ENCODE results near the gene MTX3.

The MTX3 gene

GRCh38 chr5:79990598-79991507 lies at the start of gene MTX3:
MTX3 (minus strand) TSS chr5:79991262; CDS start chr5:79991238, 24 bp downstream.
- CTCF ChIA-PET = no interaction called here
- peak; percentile 87 for DNase-seq (ENCODE audit: extremely low spot score)
- POLR2A ChIA-PET = interaction anchor here (0.7 to 2.1 kb wide), 4 partner anchors 10 to 59 kb away, joined by 3 to 5 read pairs (median 3); no protein-coding TSS in a partner anchor
- TF ChIP-seq FOXM1 (IDR thresholded peaks at IDR 0.05; ENCODE audit: borderline replicate concordance) (no peak), L3MBTL2 (conservative IDR thresholded peaks at IDR 0.05) (peak; percentile 83), FOXK2 (IDR thresholded peaks at IDR 0.05) (no peak), NFRKB (IDR thresholded peaks at IDR 0.05) (0 out of 2 replicates have a peak, but pooled peaks have one; percentile 38), SP1 (IDR thresholded peaks at IDR 0.05) (no peak), ELF4 (IDR thresholded peaks at IDR 0.05) (peak; percentile 64; the same call in 1 of the 2 replicates), SUZ12 (IDR thresholded peaks at IDR 0.05) (no peak), BHLHE40 (IDR thresholded peaks at IDR 0.05; ENCODE audit: borderline replicate concordance) (no peak)

- no peak for DNase-seq (ENCODE audit: extremely low spot score)
- no peak for TF ChIP-seq CTBP1 (IDR thresholded peaks at IDR 0.05; ENCODE audit: borderline replicate concordance)
- TF ChIP-seq LEF1 (IDR thresholded peaks at IDR 0.05; ENCODE audit: borderline replicate concordance) = no peak
- TF ChIP-seq ELF4 (IDR thresholded peaks at IDR 0.05) = no peak
- TF ChIP-seq FOXM1 (IDR thresholded peaks at IDR 0.05; ENCODE audit: borderline replicate concordance) = no peak
- no peak for TF ChIP-seq NFRKB (IDR thresholded peaks at IDR 0.05)
- TF ChIP-seq PKNOX1 (IDR thresholded peaks at IDR 0.05) = no peak
- no peak for TF ChIP-seq TARDBP (IDR thresholded peaks at IDR 0.05)
- TF ChIP-seq FOXK2 (IDR thresholded peaks at IDR 0.05) = no peak
- TF ChIP-seq ZNF384 (IDR thresholded peaks at IDR 0.05) = no peak
- TF ChIP-seq FOXA1 (IDR thresholded peaks at IDR 0.05) = no peak
- TF ChIP-seq BHLHE40 (IDR thresholded peaks at IDR 0.05; ENCODE audit: borderline replicate concordance) = no peak
- TF ChIP-seq ARNT (IDR thresholded peaks at IDR 0.05) = no peak
- TF ChIP-seq L3MBTL2 (conservative IDR thresholded peaks at IDR 0.05) = no peak
- TF ChIP-seq SP1 (IDR thresholded peaks at IDR 0.05) = no peak
- TF ChIP-seq HDGF (IDR thresholded peaks at IDR 0.05; ENCODE audit: borderline replicate concordance) = no peak
- TF ChIP-seq SUZ12 (IDR thresholded peaks at IDR 0.05) = no peak
- CTCF ChIA-PET = interaction anchor here (0.6 kb wide), 1 partner anchor 23 kb away, joined by 5 read pairs; no protein-coding TSS in a partner anchor
- POLR2A ChIA-PET = no interaction called here
These were observed 48.6 kb upstream of the MTX3 start for GRCh38 chr5:80039650-80040049.

- DNase-seq (ENCODE audit: extremely low spot score) = no peak
- CTCF ChIA-PET = no interaction called here
- POLR2A ChIA-PET = no interaction called here
- TF ChIP-seq TARDBP (IDR thresholded peaks at IDR 0.05) (no peak), FOXM1 (IDR thresholded peaks at IDR 0.05; ENCODE audit: borderline replicate concordance) (no peak), SP1 (IDR thresholded peaks at IDR 0.05) (no peak), HDGF (IDR thresholded peaks at IDR 0.05; ENCODE audit: borderline replicate concordance) (no peak), SUZ12 (IDR thresholded peaks at IDR 0.05) (no peak), NFRKB (IDR thresholded peaks at IDR 0.05) (no peak), ARNT (IDR thresholded peaks at IDR 0.05) (no peak), LEF1 (IDR thresholded peaks at IDR 0.05; ENCODE audit: borderline replicate concordance) (no peak), FOXK2 (IDR thresholded peaks at IDR 0.05) (no peak), ELF4 (IDR thresholded peaks at IDR 0.05) (no peak), L3MBTL2 (conservative IDR thresholded peaks at IDR 0.05) (no peak), FOXA1 (IDR thresholded peaks at IDR 0.05) (no peak), PKNOX1 (IDR thresholded peaks at IDR 0.05) (no peak), CTBP1 (IDR thresholded peaks at IDR 0.05; ENCODE audit: borderline replicate concordance) (no peak), ZNF384 (IDR thresholded peaks at IDR 0.05) (no peak), BHLHE40 (IDR thresholded peaks at IDR 0.05; ENCODE audit: borderline replicate concordance) (no peak)
These were observed 46.3 kb upstream of the MTX3 start for GRCh38 chr5:80037366-80037765.

GRCh38 chr5:80036615-80037014 lies 45.6 kb upstream of the MTX3 start:
- POLR2A ChIA-PET = no interaction called here
- TF ChIP-seq SUZ12 (IDR thresholded peaks at IDR 0.05) = no peak
- no peak for TF ChIP-seq ZNF384 (IDR thresholded peaks at IDR 0.05)
- TF ChIP-seq FOXM1 (IDR thresholded peaks at IDR 0.05; ENCODE audit: borderline replicate concordance) = no peak
- TF ChIP-seq BHLHE40 (IDR thresholded peaks at IDR 0.05; ENCODE audit: borderline replicate concordance) = no peak
- DNase-seq (ENCODE audit: extremely low spot score) = no peak
- CTCF ChIA-PET = interaction anchor here (0.6 kb wide), 1 partner anchor 67 kb away, joined by 3 read pairs; no protein-coding TSS in a partner anchor

- CTCF ChIA-PET = no interaction called here
- POLR2A ChIA-PET = no interaction called here
- DNase-seq (ENCODE audit: extremely low spot score) = no peak
- TF ChIP-seq LEF1 (IDR thresholded peaks at IDR 0.05; ENCODE audit: borderline replicate concordance) (no peak), ARNT (IDR thresholded peaks at IDR 0.05) (no peak), ZNF384 (IDR thresholded peaks at IDR 0.05) (no peak), NFRKB (IDR thresholded peaks at IDR 0.05) (no peak), CTBP1 (IDR thresholded peaks at IDR 0.05; ENCODE audit: borderline replicate concordance) (no peak), BHLHE40 (IDR thresholded peaks at IDR 0.05; ENCODE audit: borderline replicate concordance) (no peak), SUZ12 (IDR thresholded peaks at IDR 0.05) (no peak), HDGF (IDR thresholded peaks at IDR 0.05; ENCODE audit: borderline replicate concordance) (no peak), TARDBP (IDR thresholded peaks at IDR 0.05) (no peak), PKNOX1 (IDR thresholded peaks at IDR 0.05) (no peak), ELF4 (IDR thresholded peaks at IDR 0.05) (no peak), L3MBTL2 (conservative IDR thresholded peaks at IDR 0.05) (no peak), FOXK2 (IDR thresholded peaks at IDR 0.05) (no peak), SP1 (IDR thresholded peaks at IDR 0.05) (no peak), FOXA1 (IDR thresholded peaks at IDR 0.05) (no peak), FOXM1 (IDR thresholded peaks at IDR 0.05; ENCODE audit: borderline replicate concordance) (no peak)
These were observed 44.8 kb upstream of the MTX3 start for GRCh38 chr5:80035839-80036238.

Data from HEK293T (cell line).